GM18498 (cell line): ENCODE measurements around the gene TNFRSF19.

Experiments
- ATAC-seq: cut with Tn5 transposase; IDR thresholded peaks from one replicate; pipeline ENCODE4 v1.9.1; 2021; ENCODE audit warnings: mild to moderate bottlenecking, moderate library complexity; ENCODE audit not compliant: unreplicated experiment

The TNFRSF19 gene

GRCh38 chr13:23711355-23711754, 141.1 kb downstream of the TNFRSF19 start:
- no peak for ATAC-seq

GRCh38 chr13:23714672-23715071, 144.5 kb downstream of the TNFRSF19 start:
- ATAC-seq: no peak

- ATAC-seq: no peak
Measured at GRCh38 chr13:23715092-23715761, 145.0 kb downstream of the TNFRSF19 start.

- ATAC-seq: no peak
Measured at GRCh38 chr13:23715762-23716235, 145.6 kb downstream of the TNFRSF19 start.

- no peak for ATAC-seq
Measured at GRCh38 chr13:23716401-23716800, 146.2 kb downstream of the TNFRSF19 start.

- ATAC-seq: no peak
Measured at GRCh38 chr13:23718996-23719395, 148.8 kb downstream of the TNFRSF19 start.

- ATAC-seq: no peak
Measured at GRCh38 chr13:23722726-23723453, 152.7 kb downstream of the TNFRSF19 start.

GRCh38 chr13:23723471-23723870, 153.3 kb downstream of the TNFRSF19 start:
- no peak for ATAC-seq

GRCh38 chr13:23724196-23724970, 154.2 kb downstream of the TNFRSF19 start:
- ATAC-seq: no peak
